ENCODE data around the gene NFIX. TPM values are rescaled to one million over a fixed set of nuclear protein-coding genes. Genes with fewer than 3 reads are reported as not detected.

NFIX gene
- 100 to 1,000 TPM in 2 of 4 donors, 10 to 100 TPM in 2; 31.9 to 128 (median 105) TPM for total RNA-seq

GRCh38 chr19:12994701-12995595, at the start of gene NFIX:
NFIX (plus strand) TSS chr19:12995475; CDS start chr19:12995838, 363 bp downstream.
- Histone ChIP-seq H3K36me3 (no peaks in the 10 kb centered on the region), H3K4me3 (peak within 1 kb of the TSS; percentile 76 to 86 (median 80)), H3K27me3 (no peaks in the 10 kb centered on the region), H3K27ac (peak within 1 kb of the TSS; percentile 97 to 100 (median 99)), H3K4me1 (peaks cover 31 to 35% of the 10 kb centered on the region in 2 donors), H3K9me3 (no peaks in the 10 kb centered on the region)
- TF ChIP-seq POLR2A (IDR thresholded peaks at IDR 0.05) (no peak), CTCF (IDR thresholded peaks at IDR 0.05 in 4 of 5, conservative IDR thresholded peaks at IDR 0.05 in 1 of 5) (no peak)
- in situ Hi-C loops (cut with MboI; ENCODE audit: low sequenced_read_pairs in 4 of 4) (no loop called here), intact Hi-C loops (cut with DNase I; ENCODE audit: low total_unique reads) (no loop called here)
- ATAC-seq (peak; percentile 21 to 32), DNase-seq (peak in 1 of 2 donors; percentile 70)

GRCh38 chr19:12945479-12946091, 49.7 kb upstream of the NFIX start, which contains the start of gene RAD23A:
RAD23A (plus strand) TSS chr19:12945862; CDS start chr19:12945949, 87 bp downstream.
- DNase-seq (peak; percentile 93 to 97), ATAC-seq (peak; percentile 90 to 92)
- peaks cover 0 to 74% of the 10 kb centered on the region in 2 donors for H3K36me3 ChIP-seq
- H3K27me3 ChIP-seq: no peaks in the 10 kb centered on the region
- H3K9me3 ChIP-seq: no peaks in the 10 kb centered on the region
- H3K4me3 ChIP-seq: peak within 1 kb of the TSS; percentile 65 to 94 (median 85)
- TF ChIP-seq CTCF (IDR thresholded peaks at IDR 0.05 in 4 of 5, conservative IDR thresholded peaks at IDR 0.05 in 1 of 5) (peak in 1 of 5 experiments; percentile 30), POLR2A (IDR thresholded peaks at IDR 0.05) (peak; percentile 96 to 97)
- in situ Hi-C loops (cut with MboI; ENCODE audit: low sequenced_read_pairs in 4 of 4) (no loop called here), intact Hi-C loops (cut with DNase I; ENCODE audit: low total_unique reads) (loop anchor here (1.0 to 10.0 kb wide), 2 partner anchors 20 to 899 kb away; no protein-coding TSS in a partner anchor)
- peak within 1 kb of the TSS; percentile 96 to 99 (median 98) for H3K27ac ChIP-seq
- H3K4me1 ChIP-seq: peaks cover 30 to 35% of the 10 kb centered on the region in 2 donors

GRCh38 chr19:12946092-12946721, 49.1 kb upstream of the NFIX start:
- Histone ChIP-seq H3K4me3 (peak overlapping the region; percentile 65 to 94 (median 85)), H3K27me3 (no peaks in the 10 kb centered on the region), H3K9me3 (no peaks in the 10 kb centered on the region), H3K4me1 (peaks cover 30 to 34% of the 10 kb centered on the region in 2 donors), H3K27ac (peak overlapping the region; percentile 96 to 99 (median 98)), H3K36me3 (peaks cover 0 to 74% of the 10 kb centered on the region in 2 donors)
- DNase-seq (peak; percentile 77 to 87), ATAC-seq (peak; percentile 86 to 87)
- TF ChIP-seq CTCF (IDR thresholded peaks at IDR 0.05 in 4 of 5, conservative IDR thresholded peaks at IDR 0.05 in 1 of 5): no peak
- TF ChIP-seq POLR2A (IDR thresholded peaks at IDR 0.05): no peak
- in situ Hi-C loops (cut with MboI; ENCODE audit: low sequenced_read_pairs in 4 of 4) (no loop called here), intact Hi-C loops (cut with DNase I; ENCODE audit: low total_unique reads) (loop anchor here (1.0 to 10.0 kb wide), 2 partner anchors 19 to 899 kb away; no protein-coding TSS in a partner anchor)

GRCh38 chr19:12946731-12947496, 48.4 kb upstream of the NFIX start:
- H3K27me3 ChIP-seq: no peaks in the 10 kb centered on the region
- ATAC-seq (no peak), DNase-seq (no peak)
- peaks cover 0 to 69% of the 10 kb centered on the region in 2 donors for H3K36me3 ChIP-seq
- TF ChIP-seq CTCF (IDR thresholded peaks at IDR 0.05 in 4 of 5, conservative IDR thresholded peaks at IDR 0.05 in 1 of 5) (no peak), POLR2A (IDR thresholded peaks at IDR 0.05) (no peak)
- no peaks in the 10 kb centered on the region for H3K9me3 ChIP-seq
- in situ Hi-C loops (cut with MboI; ENCODE audit: low sequenced_read_pairs in 4 of 4): no loop called here
- peaks cover 30 to 34% of the 10 kb centered on the region in 2 donors for H3K4me1 ChIP-seq
- intact Hi-C loops (cut with DNase I; ENCODE audit: low total_unique reads): loop anchor here (1.0 to 10.0 kb wide), 2 partner anchors 18 to 898 kb away; no protein-coding TSS in a partner anchor
- H3K4me3 ChIP-seq: peak overlapping the region; percentile 65 to 94 (median 85)
- H3K27ac ChIP-seq: peak overlapping the region; percentile 96 to 99 (median 98)

Data from gastrocnemius medialis (tissue), 4 donors.